HEK293T (cell line): ENCODE data around the gene TMEM43.

Experiments
- CTCF ChIA-PET: fragments of 350-600 bp; formaldehyde crosslinking; extraction: SDS; loops from one replicate; lab custom pipeline; 2021; ENCODE audit warnings: antibody characterized with exemption, inconsistent platforms; lab: Yijun Ruan, JAX
- POLR2A ChIA-PET: fragments of 350-600 bp; formaldehyde crosslinking; extraction: SDS; loops from one replicate; lab custom pipeline; 2020; ENCODE audit warnings: antibody characterized with exemption, inconsistent platforms; lab: Yijun Ruan, JAX
- DNase-seq: peaks from one replicate; pipeline ENCODE4 v3.0.0; 2012; ENCODE audit warnings: mixed read lengths; ENCODE audit errors: extremely low spot score
- ARNT ChIP-seq: fragments of 450-650 bp; IDR thresholded peaks from 2 replicates; pipeline ENCODE4 v1.6.1; 2017; ENCODE audit warnings: mild to moderate bottlenecking
- BHLHE40 ChIP-seq: fragments of 450-650 bp; IDR thresholded peaks from 2 replicates; pipeline ENCODE4 v1.6.1; 2016; ENCODE audit warnings: mild to moderate bottlenecking, moderate library complexity, borderline replicate concordance
- CTBP1 ChIP-seq: fragments of 450-650 bp; IDR thresholded peaks from 2 replicates; pipeline ENCODE4 v1.6.1; 2016; ENCODE audit warnings: borderline replicate concordance
- ELF4 ChIP-seq: fragments of 450-650 bp; IDR thresholded peaks from 2 replicates; pipeline ENCODE4 v1.6.1; 2017; ENCODE audit warnings: antibody characterized with exemption
- FOXA1 ChIP-seq: fragments of 450-650 bp; IDR thresholded peaks from 2 replicates; pipeline ENCODE4 v1.6.1; 2016; ENCODE audit warnings: mild to moderate bottlenecking
- FOXK2 ChIP-seq: fragments of 450-650 bp; IDR thresholded peaks from 2 replicates; pipeline ENCODE4 v1.6.1; 2016; ENCODE audit warnings: mild to moderate bottlenecking
- FOXM1 ChIP-seq: fragments of 450-650 bp; IDR thresholded peaks from 2 replicates; pipeline ENCODE4 v1.6.1; 2017; ENCODE audit warnings: mild to moderate bottlenecking, borderline replicate concordance
- HDGF ChIP-seq: fragments of 450-650 bp; IDR thresholded peaks from 2 replicates; pipeline ENCODE4 v1.6.1; 2017; ENCODE audit warnings: antibody characterized with exemption, borderline replicate concordance
- L3MBTL2 ChIP-seq: fragments of 450-650 bp; conservative IDR thresholded peaks from 2 replicates; pipeline ENCODE4 v1.6.1; 2016; ENCODE audit warnings: mild to moderate bottlenecking
- LEF1 ChIP-seq: fragments of 450-650 bp; IDR thresholded peaks from 2 replicates; pipeline ENCODE4 v1.6.1; 2017; ENCODE audit warnings: mild to moderate bottlenecking, borderline replicate concordance
- NFRKB ChIP-seq: fragments of 450-650 bp; IDR thresholded peaks from 2 replicates; pipeline ENCODE4 v1.6.1; 2016; ENCODE audit warnings: mild to moderate bottlenecking, moderate library complexity
- PKNOX1 ChIP-seq: fragments of 450-650 bp; IDR thresholded peaks from 2 replicates; pipeline ENCODE4 v1.6.1; 2016
- SP1 ChIP-seq: fragments of 450-650 bp; IDR thresholded peaks from 2 replicates; pipeline ENCODE4 v1.6.1; 2017
- SUZ12 ChIP-seq: fragments of 450-650 bp; IDR thresholded peaks from 2 replicates; pipeline ENCODE4 v1.6.1; 2016; ENCODE audit warnings: mild to moderate bottlenecking
- TARDBP ChIP-seq: fragments of 450-650 bp; IDR thresholded peaks from 2 replicates; pipeline ENCODE4 v1.6.1; 2016
- ZNF384 ChIP-seq: fragments of 450-650 bp; IDR thresholded peaks from 2 replicates; pipeline ENCODE4 v1.6.1; 2016

The TMEM43 gene

GRCh38 chr3:14121859-14122258 lies 3.0 kb upstream of the TMEM43 start:
- ChIA-PET POLR2A (no interaction called here), CTCF (no interaction called here)
- DNase-seq, result no peak
- TF ChIP-seq FOXM1 (no peak), TARDBP (no peak), SP1 (no peak), FOXA1 (no peak), FOXK2 (no peak), SUZ12 (no peak), CTBP1 (no peak), ELF4 (no peak), NFRKB (no peak), LEF1 (no peak), PKNOX1 (no peak), L3MBTL2 (no peak), ARNT (no peak)

GRCh38 chr3:14122301-14122700 lies 2.6 kb upstream of the TMEM43 start:
- TF ChIP-seq SP1, result no peak
- no peak for TF ChIP-seq ELF4
- TF ChIP-seq SUZ12, result no peak
- TF ChIP-seq FOXA1, result no peak
- TF ChIP-seq ZNF384, result no peak
- no peak for TF ChIP-seq ARNT
- TF ChIP-seq TARDBP, result no peak
- no peak for TF ChIP-seq PKNOX1
- TF ChIP-seq HDGF, result no peak
- ChIA-PET CTCF (no interaction called here), POLR2A (interaction anchor here (1.6 kb wide), 1 partner anchor 56 kb away, joined by 6 read pairs; the partner anchor contains the start of genes LSM3 and XPC)
- DNase-seq, result no peak

- ChIA-PET CTCF (interaction anchor here (1.1 kb wide), 1 partner anchor 227 kb away, joined by 3 read pairs; no protein-coding TSS in a partner anchor), POLR2A (interaction anchor here (1.0 to 1.6 kb wide), 3 partner anchors 10 to 55 kb away, joined by 4 to 6 read pairs (median 5); partner anchors contain the start of genes LSM3 and XPC)
- TF ChIP-seq SUZ12 (no peak), ELF4 (no peak), NFRKB (no peak), L3MBTL2 (no peak), TARDBP (no peak), HDGF (no peak)
- no peak for DNase-seq
Observed at GRCh38 chr3:14123308-14124222, 1.3 kb upstream of the TMEM43 start.

GRCh38 chr3:14124223-14124614 lies 633 bp upstream of the TMEM43 start:
- TF ChIP-seq BHLHE40 (no peak), L3MBTL2 (peak; percentile 53), NFRKB (no peak), PKNOX1 (no peak), TARDBP (no peak)
- POLR2A ChIA-PET, result interaction anchor here (1.0 to 2.1 kb wide), 12 partner anchors 8 to 229 kb away, joined by 3 to 20 read pairs (median 4); partner anchors contain the start of genes LSM3 and XPC
- peak; percentile 44 for DNase-seq
- CTCF ChIA-PET, result interaction anchor here (1.1 to 1.5 kb wide), 2 partner anchors 228 kb away, joined by 3 to 11 read pairs; no protein-coding TSS in a partner anchor

- TF ChIP-seq L3MBTL2 (peak; percentile 48), PKNOX1 (no peak)
- peak; percentile 58 for DNase-seq
Observed at GRCh38 chr3:14125193-14126016, 553 bp downstream of the TMEM43 start.

More at GRCh38 chr3:14125193-14126016, 553 bp downstream of the TMEM43 start:
- CTCF ChIA-PET, result interaction anchor here (0.7 to 1.5 kb wide), 4 partner anchors 38 to 245 kb away, joined by 3 to 11 read pairs (median 4); no protein-coding TSS in a partner anchor
- POLR2A ChIA-PET, result interaction anchor here (0.8 to 2.1 kb wide), 16 partner anchors 9 to 470 kb away, joined by 3 to 20 read pairs (median 4); partner anchors contain the start of genes LSM3 and XPC
